ENCODE measurements around the gene MMP21. TPM values are rescaled to one million over a fixed set of nuclear protein-coding genes. Genes with fewer than 3 reads are reported as not detected.

MMP21 gene
- total RNA-seq, 1 donor from 2014 or later: 3.2 TPM

GRCh38 chr10:125792342-125793300, 17.0 kb upstream of the MMP21 start:
- no peak for DNase-seq (ENCODE audit: low read depth in 2 of 2)

GRCh38 chr10:125788156-125789034, 12.8 kb upstream of the MMP21 start:
- DNase-seq (ENCODE audit: low read depth in 2 of 2): peak in 1 of 2 donors; percentile 33

GRCh38 chr10:125785791-125786190, 10.2 kb upstream of the MMP21 start:
- DNase-seq (ENCODE audit: low read depth in 2 of 2): no peak

- DNase-seq (ENCODE audit: low read depth in 2 of 2): no peak
Observed at GRCh38 chr10:125783957-125784356, 8.3 kb upstream of the MMP21 start.

GRCh38 chr10:125783408-125783807, 7.8 kb upstream of the MMP21 start:
- DNase-seq (ENCODE audit: low read depth in 2 of 2): no peak

GRCh38 chr10:125782616-125783015, 7.0 kb upstream of the MMP21 start:
- DNase-seq (ENCODE audit: low read depth in 2 of 2): no peak

GRCh38 chr10:125782054-125782453, 6.4 kb upstream of the MMP21 start:
- DNase-seq (ENCODE audit: low read depth in 2 of 2): no peak

GRCh38 chr10:125781374-125781773, 5.8 kb upstream of the MMP21 start:
- no peak for DNase-seq (ENCODE audit: low read depth in 2 of 2)

GRCh38 chr10:125779403-125780327, 4.0 kb upstream of the MMP21 start:
- no peak for DNase-seq (ENCODE audit: low read depth in 2 of 2)

- DNase-seq (ENCODE audit: low read depth in 2 of 2): no peak
Observed at GRCh38 chr10:125778556-125778955, 2.9 kb upstream of the MMP21 start.

GRCh38 chr10:125777806-125778205, 2.2 kb upstream of the MMP21 start:
- no peak for DNase-seq (ENCODE audit: low read depth in 2 of 2)

GRCh38 chr10:125774581-125775191, 935 bp downstream of the MMP21 start:
- DNase-seq (ENCODE audit: low read depth in 2 of 2): no peak

- peak in 1 of 2 donors; percentile 47 for DNase-seq (ENCODE audit: low read depth in 2 of 2)
Observed at GRCh38 chr10:125773687-125774543, 1.7 kb downstream of the MMP21 start.

- DNase-seq (ENCODE audit: low read depth in 2 of 2): no peak
Observed at GRCh38 chr10:125772864-125773180, 2.8 kb downstream of the MMP21 start.

- no peak for DNase-seq (ENCODE audit: low read depth in 2 of 2)
Observed at GRCh38 chr10:125772112-125772863, 3.3 kb downstream of the MMP21 start.

GRCh38 chr10:125770844-125771243, 4.8 kb downstream of the MMP21 start:
- DNase-seq (ENCODE audit: low read depth in 2 of 2): no peak

- no peak for DNase-seq (ENCODE audit: low read depth in 2 of 2)
Observed at GRCh38 chr10:125769175-125769574, 6.4 kb downstream of the MMP21 start.

- peak; percentile 14 to 20 for DNase-seq (ENCODE audit: low read depth in 2 of 2)
Observed at GRCh38 chr10:125768219-125768855, 7.3 kb downstream of the MMP21 start.

GRCh38 chr10:125766511-125766910, 9.1 kb downstream of the MMP21 start:
- peak in 1 of 2 donors; percentile 32 for DNase-seq (ENCODE audit: low read depth in 2 of 2)

All from lung microvascular endothelial cell (primary cell).